ENCODE measurements around the gene SIRT3. TPM values are rescaled to one million over a fixed set of nuclear protein-coding genes. Genes with fewer than 3 reads are reported as not detected.
"Not testable (repeated sequence)": the region's sequence is repeated elsewhere in the genome, so short reads cannot be mapped to it uniquely, and the experiment has no call there.

SIRT3 gene
- total and polyA plus RNA-seq, 2 experiments from 2014 or later: 14.9 to 15.5 TPM

DNA sequence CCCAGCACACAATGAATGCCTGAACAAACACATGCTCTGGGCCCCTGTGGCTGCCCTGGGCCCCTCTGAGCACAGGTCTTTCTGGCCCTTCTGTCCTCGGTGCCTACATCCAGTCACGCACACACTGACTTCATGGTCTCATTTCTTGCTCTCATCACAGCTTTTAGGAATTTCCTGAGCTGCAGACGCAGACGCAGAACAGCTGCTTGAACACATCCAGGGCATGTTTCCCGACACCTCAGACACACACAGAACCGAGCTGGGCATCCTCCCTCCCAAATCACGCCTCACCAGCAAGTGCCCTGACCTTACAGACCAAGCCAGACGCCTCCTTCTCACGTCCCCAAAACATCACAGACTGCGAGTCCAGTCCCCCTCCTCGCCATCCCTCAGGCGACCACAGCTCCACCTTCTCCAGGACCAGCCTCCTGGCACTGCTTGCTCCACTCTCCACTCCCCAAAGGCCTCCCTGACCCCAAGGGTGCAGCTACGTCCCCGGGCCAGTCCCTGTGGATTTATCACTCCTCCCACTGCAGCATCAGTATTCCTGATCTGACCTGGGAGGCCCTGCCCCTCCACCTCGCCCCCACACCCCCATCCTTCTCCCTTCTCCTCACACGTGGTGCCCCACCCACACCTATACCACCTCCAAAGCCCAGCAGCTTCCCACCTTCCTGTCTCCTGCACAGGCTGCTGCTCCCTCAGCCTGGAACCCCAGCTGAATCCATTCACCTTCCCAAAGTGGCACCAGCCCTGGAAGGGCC lies 12.9 kb downstream of the SIRT3 start:
- 72 to 74% methylated on average over 13 to 16 of the region's 16 CpGs for WGBS, 2 experiments (ENCODE audit: low coverage in 1 of 2, low lambda C conversion rate in 2 of 2, missing lambda C conversion rate in 2 of 2)
- H3K4me3 ChIP-seq: no peak overlapping the region
- H3K9me2 ChIP-seq (ENCODE audit: insufficient read depth): no peaks in the 10 kb centered on the region
- H3K4me1 ChIP-seq (ENCODE audit: insufficient read depth): no peaks in the 10 kb centered on the region
- no peaks in the 10 kb centered on the region for H3K27me3 ChIP-seq (replicated peaks; ENCODE audit: insufficient read depth)
- H3K4me2 ChIP-seq (ENCODE audit: unreplicated experiment): no peak overlapping the region
- H3F3A ChIP-seq (ENCODE audit: insufficient read depth): no peaks in the 10 kb centered on the region
- in situ Hi-C loops (cut with MboI): no loop called here
- no peaks in the 10 kb centered on the region for H3K36me3 ChIP-seq (ENCODE audit: low read depth)
- H3K9ac ChIP-seq: no peak overlapping the region
- H3K27ac ChIP-seq: no peak overlapping the region
- H3K9me3 ChIP-seq (ENCODE audit: low read depth): no peaks in the 10 kb centered on the region
- H4K20me1 ChIP-seq (ENCODE audit: insufficient read depth): no peaks in the 10 kb centered on the region
- H2AFZ ChIP-seq: no peak overlapping the region
- TF ChIP-seq EZH2 (IDR thresholded peaks at IDR 0.05; ENCODE audit: insufficient read depth, poor library complexity, severe bottlenecking) (no peak), EZH2phosphoT487 (IDR thresholded peaks at IDR 0.05; ENCODE audit: insufficient read depth, low read depth) (no peak)
- no peak for DNase-seq
- peaks cover 27% of the 10 kb centered on the region for H3K79me2 ChIP-seq (ENCODE audit: insufficient read depth)

DNA sequence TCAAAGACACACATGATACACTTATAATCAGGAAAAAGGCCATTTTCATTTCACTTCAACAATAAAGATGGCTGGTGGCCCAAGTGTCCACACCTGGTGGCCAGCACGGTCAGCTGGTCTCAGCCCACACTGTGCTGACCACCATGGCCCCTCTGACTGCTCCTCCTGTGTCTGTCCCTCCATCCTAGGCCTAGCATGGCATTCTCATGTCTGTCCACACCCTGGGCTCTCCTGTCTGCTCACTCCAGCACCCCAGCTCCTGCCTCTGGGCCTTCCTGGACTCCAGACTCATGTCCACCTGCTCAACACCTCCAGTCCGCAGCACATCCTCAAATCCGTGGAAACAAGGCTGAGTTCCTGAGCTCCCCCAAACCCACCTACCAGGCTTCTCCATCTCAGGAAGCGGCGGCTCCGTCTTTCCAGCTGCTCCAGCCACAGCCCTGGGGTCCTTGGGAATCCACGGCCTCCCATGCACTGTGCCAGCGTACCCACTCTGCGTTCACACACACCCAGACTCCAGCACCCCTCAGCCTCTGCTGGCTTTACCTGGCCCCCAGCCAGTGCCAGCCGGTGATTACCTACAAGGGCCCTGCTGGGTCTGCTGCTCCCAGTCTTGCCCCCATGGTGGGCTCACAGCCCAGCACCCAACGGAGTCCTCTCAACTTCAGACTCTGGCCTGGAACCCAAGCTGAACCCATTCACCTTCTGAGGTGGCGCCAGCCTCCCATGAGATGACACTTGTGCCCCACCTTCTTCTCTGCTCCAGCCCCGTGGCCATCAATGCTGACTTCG lies 13.9 kb downstream of the SIRT3 start:
- H3K9ac ChIP-seq: no peak overlapping the region

DNA sequence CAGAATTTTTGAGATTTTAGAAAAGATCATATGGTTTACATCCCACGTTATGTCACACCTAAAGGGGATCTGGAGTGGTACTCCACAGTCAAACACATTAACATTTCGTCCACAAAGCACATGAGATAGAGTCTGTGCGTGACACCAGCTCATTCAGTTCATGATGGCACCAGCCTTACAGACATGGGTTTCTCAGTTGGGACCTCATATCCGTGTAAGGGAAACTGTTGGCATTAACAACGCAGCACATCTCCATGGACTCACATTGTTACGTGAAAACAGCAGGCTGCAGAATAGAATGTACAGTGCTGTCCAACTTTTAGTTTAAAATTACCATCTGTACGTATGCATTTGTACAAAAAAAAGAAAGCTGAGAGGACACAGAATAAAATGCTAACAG lies 14.6 kb downstream of the SIRT3 start:
- Histone ChIP-seq H3K9me2 (ENCODE audit: insufficient read depth) (no peaks in the 10 kb centered on the region), H3K36me3 (ENCODE audit: low read depth) (no peaks in the 10 kb centered on the region), H3K4me1 (ENCODE audit: insufficient read depth) (no peaks in the 10 kb centered on the region), H3K4me2 (ENCODE audit: unreplicated experiment) (no peak overlapping the region), H3K79me2 (ENCODE audit: insufficient read depth) (0 out of 2 replicates have a peak, but pooled peaks cover 13% of the 10 kb centered on the region), H4K20me1 (ENCODE audit: insufficient read depth) (no peaks in the 10 kb centered on the region), H3K4me3 (no peak overlapping the region), H3K27ac (no peak overlapping the region), H3K27me3 (replicated peaks; ENCODE audit: insufficient read depth) (no peaks in the 10 kb centered on the region), H3K9ac (no peak overlapping the region), H2AFZ (no peak overlapping the region), H3F3A (ENCODE audit: insufficient read depth) (peaks cover 9% of the 10 kb centered on the region; the same call in 1 of the 2 replicates), H3K9me3 (ENCODE audit: low read depth) (no peaks in the 10 kb centered on the region)
- in situ Hi-C loops (cut with MboI): no loop called here
- TF ChIP-seq EZH2phosphoT487 (IDR thresholded peaks at IDR 0.05; ENCODE audit: insufficient read depth, low read depth) (no peak), EZH2 (IDR thresholded peaks at IDR 0.05; ENCODE audit: insufficient read depth, poor library complexity, severe bottlenecking) (no peak)
- WGBS, 2 experiments (ENCODE audit: low coverage in 1 of 2, low lambda C conversion rate in 2 of 2, missing lambda C conversion rate in 2 of 2): 83 to 87% methylated on average over 7 of the region's 7 CpGs
- DNase-seq: no peak

More for the DNA sequence above, 13.9 kb downstream of the SIRT3 start:
- Histone ChIP-seq H3K4me3 (no peak overlapping the region), H3K36me3 (ENCODE audit: low read depth) (no peaks in the 10 kb centered on the region), H3K79me2 (ENCODE audit: insufficient read depth) (peaks cover 19% of the 10 kb centered on the region; the same call in 1 of the 2 replicates), H2AFZ (no peak overlapping the region), H4K20me1 (ENCODE audit: insufficient read depth) (no peaks in the 10 kb centered on the region), H3K9me3 (ENCODE audit: low read depth) (no peaks in the 10 kb centered on the region), H3F3A (ENCODE audit: insufficient read depth) (peaks cover 7% of the 10 kb centered on the region; the same call in 1 of the 2 replicates), H3K4me1 (ENCODE audit: insufficient read depth) (no peaks in the 10 kb centered on the region), H3K27me3 (replicated peaks; ENCODE audit: insufficient read depth) (no peaks in the 10 kb centered on the region), H3K27ac (no peak overlapping the region), H3K9me2 (ENCODE audit: insufficient read depth) (no peaks in the 10 kb centered on the region), H3K4me2 (ENCODE audit: unreplicated experiment) (no peak overlapping the region)
- no peak for DNase-seq
- in situ Hi-C loops (cut with MboI): no loop called here
- WGBS, 2 experiments (ENCODE audit: low coverage in 1 of 2, low lambda C conversion rate in 2 of 2, missing lambda C conversion rate in 2 of 2): 96 to 97% methylated on average over 14 of the region's 14 CpGs
- TF ChIP-seq EZH2phosphoT487 (IDR thresholded peaks at IDR 0.05; ENCODE audit: insufficient read depth, low read depth) (no peak), EZH2 (IDR thresholded peaks at IDR 0.05; ENCODE audit: insufficient read depth, poor library complexity, severe bottlenecking) (no peak)

DNA sequence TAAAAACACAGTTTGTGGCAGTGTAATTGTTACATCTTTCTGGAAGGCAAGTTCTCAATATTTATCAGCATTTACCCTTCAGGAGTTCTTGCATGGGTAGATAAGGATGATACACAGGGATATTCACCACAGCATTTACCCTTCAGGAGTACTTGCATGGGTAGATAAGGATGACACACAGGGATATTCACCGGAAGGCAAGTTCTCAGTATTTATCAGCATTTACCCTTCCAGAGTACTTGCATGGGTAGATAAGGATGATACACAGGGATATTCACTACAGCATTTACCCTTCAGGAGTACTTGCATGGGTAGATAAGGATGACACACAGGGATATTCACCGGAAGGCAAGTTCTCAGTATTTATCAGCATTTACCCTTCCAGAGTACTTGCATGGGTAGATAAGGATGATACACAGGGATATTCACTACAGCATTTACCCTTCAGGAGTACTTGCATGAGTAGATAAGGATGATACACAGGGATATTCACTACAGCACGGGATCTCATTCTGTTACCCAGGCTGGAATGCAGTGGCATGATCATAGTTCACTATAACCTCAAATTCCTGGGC lies 15.4 kb downstream of the SIRT3 start:
- H3K9ac ChIP-seq; in situ Hi-C loops (cut with MboI); H3K27ac ChIP-seq; H3K4me1 ChIP-seq (ENCODE audit: insufficient read depth); H3K36me3 ChIP-seq (ENCODE audit: low read depth); H3K9me3 ChIP-seq (ENCODE audit: low read depth); H3K9me2 ChIP-seq (ENCODE audit: insufficient read depth); H3K4me3 ChIP-seq; H4K20me1 ChIP-seq (ENCODE audit: insufficient read depth); H3K4me2 ChIP-seq (ENCODE audit: unreplicated experiment); DNase-seq; H3K27me3 ChIP-seq (replicated peaks; ENCODE audit: insufficient read depth); H2AFZ ChIP-seq: not testable (repeated sequence)
- 96 to 100% methylated on average over 2 to 3 of the region's 3 CpGs for WGBS, 2 experiments (ENCODE audit: low coverage in 1 of 2, low lambda C conversion rate in 2 of 2, missing lambda C conversion rate in 2 of 2)
- H3K79me2 ChIP-seq (ENCODE audit: insufficient read depth): 0 out of 2 replicates have a peak, but pooled peaks cover 12% of the 10 kb centered on the region
- H3F3A ChIP-seq (ENCODE audit: insufficient read depth): peaks cover 17% of the 10 kb centered on the region; the same call in 1 of the 2 replicates

Data from GM23248 (cell line).